Fibroblast of lung (primary cell): ENCODE measurements around the gene GPD1L.

Experiments
- EZH2 ChIP-seq: IDR thresholded peaks from 2 replicates; pipeline ENCODE4 v1.5.1; 2012; ENCODE audit warnings: low read length, control low read depth, mild to moderate bottlenecking; ENCODE audit errors: missing control alignments
- TF ChIP-seq, protein P1 (sequence below), 2 donors: IDR thresholded peaks in 1 of 2; conservative IDR thresholded peaks in 1 of 2; 1 replicate in 1 of 2; 2 replicates in 1 of 2; pipeline ENCODE4 v1.5.1; 2011 to 2012; ENCODE audit warnings: low read length in 2 of 2, control low read depth in 1 of 2, inconsistent platforms in 1 of 2, low read depth in 1 of 2, mild to moderate bottlenecking in 1 of 2

DNA sequence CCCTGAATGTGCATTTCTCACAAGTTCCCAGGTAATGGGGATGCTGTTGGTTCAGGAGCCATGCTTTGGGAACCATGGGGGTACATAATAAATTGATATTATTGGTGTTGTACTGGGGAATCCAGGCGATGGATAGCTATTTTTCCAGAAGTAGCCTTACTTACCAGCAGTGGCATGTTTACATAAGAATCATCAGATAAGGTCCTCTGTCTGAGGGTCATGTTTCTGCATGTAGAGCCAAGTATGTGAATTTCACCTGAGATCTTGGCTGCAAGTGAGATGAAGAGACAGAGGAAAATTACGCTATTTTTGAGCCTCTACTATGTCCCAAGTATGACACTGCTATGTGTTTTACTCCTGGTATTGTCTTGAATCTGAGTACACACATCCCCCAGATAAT, 26.3 kb downstream of the GPD1L start:
- TF ChIP-seq, protein P1, sequence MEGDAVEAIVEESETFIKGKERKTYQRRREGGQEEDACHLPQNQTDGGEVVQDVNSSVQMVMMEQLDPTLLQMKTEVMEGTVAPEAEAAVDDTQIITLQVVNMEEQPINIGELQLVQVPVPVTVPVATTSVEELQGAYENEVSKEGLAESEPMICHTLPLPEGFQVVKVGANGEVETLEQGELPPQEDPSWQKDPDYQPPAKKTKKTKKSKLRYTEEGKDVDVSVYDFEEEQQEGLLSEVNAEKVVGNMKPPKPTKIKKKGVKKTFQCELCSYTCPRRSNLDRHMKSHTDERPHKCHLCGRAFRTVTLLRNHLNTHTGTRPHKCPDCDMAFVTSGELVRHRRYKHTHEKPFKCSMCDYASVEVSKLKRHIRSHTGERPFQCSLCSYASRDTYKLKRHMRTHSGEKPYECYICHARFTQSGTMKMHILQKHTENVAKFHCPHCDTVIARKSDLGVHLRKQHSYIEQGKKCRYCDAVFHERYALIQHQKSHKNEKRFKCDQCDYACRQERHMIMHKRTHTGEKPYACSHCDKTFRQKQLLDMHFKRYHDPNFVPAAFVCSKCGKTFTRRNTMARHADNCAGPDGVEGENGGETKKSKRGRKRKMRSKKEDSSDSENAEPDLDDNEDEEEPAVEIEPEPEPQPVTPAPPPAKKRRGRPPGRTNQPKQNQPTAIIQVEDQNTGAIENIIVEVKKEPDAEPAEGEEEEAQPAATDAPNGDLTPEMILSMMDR (conservative IDR thresholded peaks at IDR 0.05 in 1 of 2, IDR thresholded peaks at IDR 0.05 in 1 of 2; ENCODE audit: low read depth in 1 of 2, low read length in 2 of 2) = no peak
- TF ChIP-seq EZH2 = no peak
